ENCODE data around the gene PLEKHB2.
A peak's percentile ranks its signal among the peaks of the same experiment; 100 is the strongest.
"Not testable (repeated sequence)": the region's sequence is repeated elsewhere in the genome, so short reads cannot be mapped to it uniquely, and the experiment has no call there.

Gene PLEKHB2, protein sequence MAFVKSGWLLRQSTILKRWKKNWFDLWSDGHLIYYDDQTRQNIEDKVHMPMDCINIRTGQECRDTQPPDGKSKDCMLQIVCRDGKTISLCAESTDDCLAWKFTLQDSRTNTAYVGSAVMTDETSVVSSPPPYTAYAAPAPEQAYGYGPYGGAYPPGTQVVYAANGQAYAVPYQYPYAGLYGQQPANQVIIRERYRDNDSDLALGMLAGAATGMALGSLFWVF

DNA sequence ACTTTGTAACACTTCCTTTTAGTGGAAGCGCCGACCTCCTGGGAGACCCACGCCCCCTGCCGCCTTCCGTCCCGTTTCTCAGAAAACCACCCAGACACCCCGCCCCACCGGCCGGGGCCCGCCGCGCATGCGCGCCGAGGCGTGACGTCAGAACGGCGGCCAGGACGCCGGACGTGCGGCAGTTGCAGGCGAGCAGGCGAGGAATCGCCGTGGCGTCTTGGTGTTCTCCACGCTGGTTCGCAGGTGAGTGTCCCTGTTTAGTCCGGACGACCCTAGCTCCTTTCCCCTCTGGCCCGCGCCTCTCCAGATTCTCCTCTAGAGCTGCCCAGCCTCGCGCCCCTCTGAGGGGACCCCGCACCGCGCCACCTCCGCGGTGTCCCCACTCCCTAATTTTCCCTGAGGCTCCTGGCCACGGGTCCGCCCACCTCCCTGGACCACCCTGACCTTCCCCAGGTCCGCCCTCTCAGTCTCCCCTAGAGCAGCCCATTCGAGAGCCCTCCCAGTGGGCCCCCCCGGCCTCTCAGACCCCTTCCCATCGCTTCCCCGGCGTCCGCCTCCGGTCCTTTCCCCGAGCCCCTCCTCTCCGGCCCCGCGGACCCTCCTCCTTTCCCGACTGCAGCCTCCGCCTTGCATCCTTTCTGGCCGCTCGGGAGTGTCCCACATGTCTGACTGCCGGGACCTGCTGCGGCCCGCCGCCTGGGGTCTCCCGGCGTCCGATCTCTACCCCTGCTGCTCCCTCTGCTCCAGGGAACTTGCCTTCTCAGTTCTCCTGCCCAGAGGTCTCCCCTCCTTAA, at the start of gene PLEKHB2:
Gene PLEKHB2 (plus strand): TSS at position 181 of the 794 bp plus-strand sequence. CDS start 15,606 bp downstream, outside the sequence.
- peak; percentile 86 for DNase-seq

DNA sequence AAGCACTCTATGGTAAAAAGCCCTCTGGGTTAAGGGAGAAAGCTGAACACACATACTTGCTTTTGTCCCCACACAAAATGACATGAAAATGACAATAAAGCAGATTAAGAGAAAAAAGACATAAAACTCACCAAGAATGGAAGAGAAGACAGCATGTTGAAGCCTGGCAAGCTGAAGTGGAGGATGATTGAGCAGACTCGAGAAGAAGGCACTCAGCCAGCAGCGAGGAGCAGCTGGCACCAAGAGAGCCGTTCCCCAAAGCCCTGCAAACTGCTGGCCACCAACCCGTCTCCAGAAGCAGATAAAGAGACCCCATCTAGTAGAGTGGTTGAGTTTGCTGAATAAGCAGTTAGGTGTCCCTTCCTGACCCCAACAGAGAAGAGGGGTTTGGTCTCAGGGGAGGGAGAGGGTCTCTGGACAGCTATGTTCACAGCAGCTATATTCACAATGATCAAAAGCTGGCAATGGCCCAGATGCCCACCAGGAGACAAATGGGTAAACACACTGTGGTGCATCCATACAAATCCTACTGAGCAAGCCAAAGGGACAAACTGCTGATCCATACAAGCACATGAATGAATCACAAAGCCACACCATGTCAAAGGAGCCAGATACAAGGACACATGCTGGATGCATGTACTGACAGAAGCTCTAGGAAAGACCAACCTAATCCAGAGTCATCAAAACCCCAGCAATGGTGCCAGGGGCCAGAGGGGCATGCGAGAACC, 48.8 kb upstream of the PLEKHB2 start:
- DNase-seq = no peak

DNA sequence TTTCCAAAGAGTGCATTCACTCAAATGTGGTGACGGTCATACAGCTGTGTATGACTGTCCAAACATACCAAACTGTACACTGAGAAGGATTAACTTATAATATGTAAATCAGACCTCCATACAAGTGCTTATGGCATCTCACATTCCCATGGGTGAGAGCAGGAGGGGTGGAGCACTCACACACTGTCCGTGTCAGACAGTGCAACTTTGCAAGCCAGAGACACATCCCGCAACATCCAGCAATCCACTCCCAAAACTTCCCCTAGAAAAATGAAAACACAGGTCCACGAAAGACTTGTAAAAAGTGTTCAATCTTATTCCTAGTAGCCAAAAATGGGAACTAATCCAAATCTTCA, 48.2 kb upstream of the PLEKHB2 start:
- no peak for DNase-seq

DNA sequence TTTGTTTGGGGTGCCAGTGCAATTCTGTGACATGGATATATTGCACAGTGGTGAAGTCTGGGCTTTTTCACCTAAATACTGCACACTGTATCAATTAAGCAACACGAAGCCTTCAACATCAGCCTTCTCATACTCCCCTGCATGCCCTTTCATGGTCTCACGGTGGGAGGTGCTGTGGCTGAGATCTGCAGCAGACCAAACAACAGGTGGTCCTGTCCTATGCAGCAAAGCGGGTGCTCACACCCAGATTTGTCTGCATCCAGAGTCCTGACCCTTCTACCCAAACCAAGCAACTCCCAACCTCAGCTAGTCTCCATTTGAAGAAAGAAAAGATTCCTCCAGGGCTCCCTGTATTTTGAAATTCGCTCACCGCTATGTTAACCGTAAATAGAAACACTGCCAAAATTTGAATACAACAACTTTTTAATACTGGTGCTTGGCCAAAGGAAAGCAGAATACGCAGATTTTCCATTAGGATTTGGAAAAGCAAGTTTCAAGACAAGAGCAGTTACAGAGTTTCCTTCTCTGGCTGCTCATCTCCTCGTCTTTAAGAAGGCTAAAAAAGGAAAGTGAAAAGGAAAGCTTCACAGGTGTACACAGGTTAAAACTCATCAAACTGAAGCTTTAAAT, 46.8 kb upstream of the PLEKHB2 start:
- DNase-seq = no peak

DNA sequence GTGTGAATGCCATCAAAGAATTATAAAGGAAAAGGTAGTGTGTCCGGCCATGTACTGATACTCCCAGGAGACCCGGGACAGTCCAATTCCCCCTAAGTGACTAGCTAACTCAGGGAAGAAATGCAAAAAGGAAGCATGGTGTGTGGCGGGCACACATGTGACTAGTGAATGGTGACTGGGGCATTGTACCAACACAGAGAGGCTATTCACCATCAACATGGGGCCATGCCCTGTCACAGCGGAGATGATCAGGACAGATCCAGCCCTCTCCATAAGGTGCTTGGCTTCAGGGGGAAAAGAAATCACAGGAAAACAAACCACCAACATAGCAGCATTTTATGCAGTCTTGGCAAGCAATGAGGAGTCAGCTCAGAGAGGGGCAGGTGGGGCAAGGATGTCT, 46.2 kb upstream of the PLEKHB2 start:
- DNase-seq = no peak

DNA sequence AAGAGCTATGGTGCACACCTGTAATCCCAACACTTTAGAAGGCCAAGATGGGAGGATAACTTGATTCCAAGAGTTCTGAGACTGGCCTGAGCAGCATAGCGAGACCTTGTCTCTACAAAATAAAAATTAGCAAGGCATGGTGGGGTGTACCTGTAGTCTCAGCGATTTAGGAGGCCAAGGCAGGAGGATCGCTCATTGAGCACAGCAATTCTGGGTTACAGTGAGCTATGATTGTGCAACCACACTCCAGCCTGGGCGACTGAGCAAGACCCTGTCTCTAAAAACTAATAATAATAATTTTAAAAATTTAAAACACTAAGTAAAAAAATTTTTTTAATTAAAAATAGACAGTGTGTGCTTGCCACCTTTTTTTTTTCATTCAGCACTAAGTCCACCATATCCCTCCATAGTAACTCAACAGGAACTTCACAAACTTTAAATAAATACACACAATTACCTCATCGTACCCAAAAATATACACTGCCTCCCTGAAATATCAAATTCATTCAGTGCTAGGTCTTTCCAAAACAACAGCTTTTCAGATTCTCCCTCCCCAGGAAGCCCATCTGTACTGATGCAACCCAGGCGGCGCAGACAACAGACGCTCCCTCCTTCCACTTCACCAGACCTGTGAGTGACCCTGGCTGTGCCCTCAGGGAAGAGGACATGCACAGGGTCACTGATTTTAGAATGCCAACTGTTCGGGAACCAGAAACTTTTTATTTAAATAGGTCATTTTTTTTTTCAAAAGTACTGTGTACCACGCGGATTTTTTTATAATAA, 41.4 kb upstream of the PLEKHB2 start:
- no peak for DNase-seq

DNA sequence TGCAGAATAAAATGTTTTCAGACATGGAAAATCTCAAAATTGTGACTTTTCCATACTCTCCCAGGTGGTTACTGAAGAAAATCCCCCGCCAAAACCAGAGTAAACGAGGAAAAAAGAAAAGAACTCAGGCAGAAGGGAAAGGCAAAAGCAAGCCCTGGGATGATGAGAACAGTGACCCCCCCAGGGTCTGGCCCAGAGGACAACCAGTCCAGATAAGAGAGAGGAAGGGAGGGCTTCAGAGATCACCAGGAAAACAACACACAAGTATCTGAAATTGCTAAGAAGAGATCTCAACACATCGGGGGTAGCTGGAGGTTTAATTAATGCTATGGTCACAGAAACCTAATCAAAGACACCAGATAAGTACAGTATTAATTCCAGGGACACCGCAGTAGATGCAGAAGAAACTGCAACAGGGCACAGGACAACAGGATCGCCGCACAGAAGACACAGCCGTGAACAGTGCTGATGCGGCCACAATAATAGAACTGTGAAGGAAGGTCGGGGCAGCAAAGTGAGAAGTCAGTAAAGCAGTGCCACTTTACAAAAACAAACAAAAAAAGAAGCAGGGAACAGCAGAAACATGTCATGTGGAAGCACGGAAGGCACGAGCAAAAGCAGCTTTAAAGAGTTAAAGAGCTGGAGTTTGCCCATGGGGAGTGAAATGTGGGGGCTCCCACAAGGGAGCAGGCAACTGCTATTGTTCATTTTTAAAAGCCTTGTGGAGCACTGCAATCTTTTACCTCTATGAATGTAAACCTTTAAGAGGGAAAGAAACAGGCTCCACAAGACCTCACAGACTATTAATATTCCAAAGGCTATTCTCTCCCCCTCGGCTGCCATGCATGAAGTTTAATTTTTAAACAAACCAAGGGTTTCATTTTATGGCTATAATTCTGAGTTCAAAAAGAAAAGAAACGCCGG, 40.3 kb upstream of the PLEKHB2 start:
- no peak for DNase-seq

DNA sequence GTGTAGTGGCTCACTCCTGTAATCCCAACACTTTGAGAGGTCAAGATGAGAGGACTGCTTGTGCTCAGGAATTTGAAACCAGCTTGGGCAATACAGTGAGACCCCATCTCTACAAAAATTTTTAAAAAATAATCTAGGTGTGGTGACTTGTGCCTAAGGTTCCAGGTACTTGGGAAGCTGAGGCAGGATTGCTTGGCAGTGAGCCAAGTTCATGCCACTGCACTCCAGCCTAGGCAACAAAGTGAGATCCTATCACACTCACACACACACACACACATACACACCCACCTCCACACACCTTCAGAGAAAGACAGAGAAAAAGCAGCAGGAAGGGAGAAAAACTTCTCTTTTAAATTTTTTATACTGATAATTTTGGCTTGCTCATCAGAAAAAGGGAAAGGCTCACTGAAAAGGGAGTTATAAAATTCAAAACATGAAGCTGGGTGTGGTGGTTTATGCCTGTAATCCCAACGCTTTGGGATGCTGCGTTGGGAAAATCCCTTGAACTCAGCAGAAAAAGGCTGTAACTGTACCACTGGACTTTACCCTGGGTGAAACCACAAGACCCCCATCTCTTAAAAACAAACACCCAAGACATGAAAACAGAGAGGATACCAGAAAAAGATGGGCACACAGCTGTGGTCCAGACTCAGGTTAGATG, 37.5 kb upstream of the PLEKHB2 start:
- DNase-seq = no peak

DNA sequence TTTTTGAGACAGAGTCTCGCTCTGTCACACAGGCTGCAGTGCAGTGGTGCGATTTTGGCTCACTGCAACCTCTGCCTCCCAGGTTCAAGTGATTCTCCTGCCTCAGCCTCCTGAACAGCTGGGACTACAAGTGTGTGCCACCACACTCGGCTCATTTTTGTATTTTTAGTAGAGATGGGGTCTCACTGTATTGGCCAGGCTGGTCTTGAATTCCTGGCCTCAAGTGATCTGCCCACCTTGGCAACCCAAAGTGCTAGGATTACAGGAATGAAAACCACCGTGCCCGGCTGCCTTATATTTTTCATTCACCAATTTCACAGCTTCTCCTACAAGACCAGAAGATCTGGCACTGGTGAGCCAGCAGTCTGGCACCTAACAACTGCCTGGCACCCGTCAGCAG, 37.0 kb upstream of the PLEKHB2 start:
- not testable (repeated sequence) for DNase-seq

DNA sequence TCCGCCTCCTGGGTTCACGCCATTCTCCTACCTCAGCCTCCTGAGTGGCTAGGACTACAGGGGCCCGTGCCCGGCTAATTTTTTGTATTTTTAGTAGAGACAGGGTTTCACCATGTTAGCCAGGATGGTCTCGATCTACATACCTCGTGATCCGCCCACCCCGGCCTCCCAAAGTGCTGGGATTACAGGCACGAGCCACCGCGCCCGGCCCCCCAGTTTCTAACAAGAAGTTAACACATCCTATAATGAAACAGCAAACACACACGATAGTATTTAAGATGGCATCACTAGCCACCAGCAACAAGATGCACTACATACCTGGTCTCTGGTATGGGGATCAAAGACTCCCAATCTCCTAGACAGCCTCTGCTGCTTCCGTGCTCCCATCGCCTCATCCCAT, 29.6 kb upstream of the PLEKHB2 start:
- DNase-seq = not testable (repeated sequence)

DNA sequence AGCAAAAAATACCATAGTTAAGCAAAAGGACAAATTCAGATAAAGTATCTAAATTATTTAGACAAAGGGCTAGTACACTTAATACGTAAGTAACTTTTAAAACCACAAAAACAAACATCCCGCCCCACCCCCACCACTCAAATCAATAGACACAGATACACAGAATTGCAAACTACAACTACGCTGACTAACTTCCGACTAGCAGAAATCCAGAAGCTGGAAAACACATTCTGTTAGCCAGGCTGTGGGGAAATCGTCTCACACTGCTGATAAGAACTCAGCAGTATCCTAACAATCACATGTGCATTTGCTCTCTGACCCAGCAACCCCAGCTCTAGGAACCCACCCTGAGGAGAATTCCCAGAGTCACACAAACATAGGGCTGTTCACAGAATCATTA, 28.4 kb upstream of the PLEKHB2 start:
- DNase-seq = no peak

DNA sequence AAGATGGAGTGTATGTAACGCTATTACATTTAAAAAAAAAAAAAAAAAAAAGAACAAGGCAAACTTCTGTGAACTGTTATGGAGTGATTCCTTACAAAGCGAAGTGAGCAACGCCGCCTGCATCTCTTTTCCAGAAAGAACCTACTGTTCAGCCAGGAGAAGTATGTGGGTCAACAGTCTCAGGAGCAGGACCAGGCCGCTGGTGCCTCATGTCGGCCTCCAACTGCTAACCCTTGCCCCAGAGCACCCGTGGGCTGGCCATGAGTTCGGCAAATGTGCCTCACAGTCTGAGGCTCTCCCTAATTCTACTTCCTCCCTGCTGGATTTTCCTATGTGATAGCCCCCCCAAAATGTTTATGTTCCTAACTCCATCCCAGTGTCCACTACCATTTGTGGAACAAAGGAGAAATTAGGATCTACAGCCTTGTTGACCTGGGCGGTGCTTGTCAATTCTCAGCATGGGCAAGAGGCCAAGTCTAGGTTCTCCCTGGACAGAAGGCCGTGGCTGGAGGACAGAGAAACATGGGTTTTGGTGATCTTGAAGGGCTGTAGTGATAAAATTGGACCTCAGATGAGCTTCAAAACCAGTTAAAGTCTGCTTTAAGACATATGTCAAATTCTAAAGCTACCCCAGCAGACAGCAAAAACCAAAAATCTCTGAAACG, 27.8 kb upstream of the PLEKHB2 start:
- DNase-seq = no peak

DNA sequence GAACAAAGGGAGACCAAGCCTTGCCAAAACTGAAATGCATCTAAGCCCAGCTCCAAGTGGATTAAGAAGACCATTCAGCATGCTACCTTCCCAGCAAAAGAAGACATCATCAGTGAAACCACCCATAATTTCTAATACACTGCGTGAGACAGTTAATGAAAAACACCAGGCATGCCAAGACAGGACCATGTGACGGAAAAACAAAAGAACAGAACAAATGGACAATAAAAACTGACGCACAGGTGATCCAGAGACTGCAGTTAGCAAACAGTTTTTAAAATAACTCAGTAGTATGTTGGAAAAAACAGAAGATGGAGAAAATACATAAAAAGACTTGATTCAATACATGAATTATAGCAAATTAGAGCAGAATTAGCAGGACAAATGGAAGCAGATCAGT, 27.2 kb upstream of the PLEKHB2 start:
- DNase-seq = no peak

DNA sequence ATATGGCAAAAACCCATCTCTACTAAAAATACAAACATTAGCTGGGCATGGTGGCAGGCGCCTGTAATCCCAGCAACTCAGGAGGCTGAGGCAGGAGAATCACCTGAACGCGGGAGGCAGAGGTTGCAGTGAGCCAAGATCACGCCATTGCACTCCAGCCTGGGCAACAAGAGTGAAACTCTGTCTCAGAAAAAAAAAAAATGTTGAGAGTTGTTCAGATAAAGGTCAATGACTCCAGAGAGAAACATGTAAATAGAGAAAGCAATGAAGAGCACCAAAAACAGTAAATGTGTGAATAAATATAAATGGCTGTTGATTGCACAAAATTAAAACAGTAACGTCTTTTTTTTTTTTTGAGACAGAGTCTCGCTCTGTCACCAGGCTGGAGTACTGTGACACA, 25.2 kb upstream of the PLEKHB2 start:
- DNase-seq = not testable (repeated sequence)

DNA sequence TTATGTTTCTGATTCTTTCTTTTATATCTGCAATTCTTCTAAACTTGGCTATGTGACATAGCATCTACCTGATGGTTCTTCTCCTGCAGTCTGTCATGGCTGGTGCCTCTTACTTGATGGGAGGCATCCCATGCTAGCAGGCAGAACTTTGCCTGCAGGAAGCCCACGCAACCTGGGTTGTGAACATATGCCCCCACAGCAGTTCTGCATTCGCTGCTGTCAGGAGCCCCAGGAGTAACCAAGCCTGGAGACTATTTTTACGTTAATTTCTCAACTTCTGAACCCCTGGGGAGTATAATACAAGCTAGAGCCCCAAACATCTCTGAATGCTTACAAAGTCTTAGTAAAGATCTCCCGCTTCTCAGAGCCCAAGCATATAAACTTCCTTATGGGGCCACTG, 23.9 kb upstream of the PLEKHB2 start:
- DNase-seq = no peak

DNA sequence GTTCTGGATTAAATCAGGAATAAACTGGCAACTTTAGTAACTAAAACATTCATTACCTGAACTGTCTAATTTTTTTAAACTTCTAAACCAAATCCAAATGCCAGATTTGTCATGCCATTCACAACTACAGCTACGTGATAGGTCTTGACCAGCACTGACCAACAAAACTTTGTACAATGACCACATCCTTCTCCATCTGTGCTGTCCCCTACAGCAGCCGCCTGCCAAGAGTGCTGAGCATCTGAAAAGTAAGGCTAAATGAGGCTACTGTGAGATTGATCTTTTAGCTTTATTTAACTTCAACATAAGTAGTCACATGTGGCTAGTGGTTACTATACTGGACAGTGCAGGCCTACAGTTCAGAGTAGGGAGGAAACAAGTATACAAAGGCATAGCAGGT, 19.5 kb upstream of the PLEKHB2 start:
- DNase-seq = no peak

DNA sequence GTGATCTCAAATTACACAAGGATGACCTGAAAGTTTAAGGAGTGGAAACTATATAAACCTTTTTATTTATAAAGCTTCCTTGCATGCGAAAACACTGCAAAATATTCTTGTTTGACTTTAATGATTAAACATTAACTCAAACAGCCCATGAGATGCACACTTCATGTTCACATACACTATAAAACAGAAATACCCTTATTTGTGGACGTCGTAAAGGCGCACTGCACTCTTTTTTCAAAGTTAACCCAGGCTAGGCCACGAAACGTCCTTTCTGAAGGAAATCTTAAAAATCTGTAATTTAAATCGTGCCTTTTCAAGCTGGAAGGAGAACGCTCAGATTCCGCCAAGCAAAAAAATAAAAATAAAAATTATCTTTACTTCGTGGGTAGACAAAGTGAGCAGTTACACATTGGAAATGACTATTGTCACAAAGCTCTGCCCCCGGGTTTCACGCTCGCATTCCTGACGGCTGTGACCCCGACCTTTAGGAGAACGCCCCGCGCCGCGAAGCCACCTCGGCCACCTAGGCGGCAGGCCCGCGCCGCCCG, 12.6 kb upstream of the PLEKHB2 start:
- DNase-seq = no peak

DNA sequence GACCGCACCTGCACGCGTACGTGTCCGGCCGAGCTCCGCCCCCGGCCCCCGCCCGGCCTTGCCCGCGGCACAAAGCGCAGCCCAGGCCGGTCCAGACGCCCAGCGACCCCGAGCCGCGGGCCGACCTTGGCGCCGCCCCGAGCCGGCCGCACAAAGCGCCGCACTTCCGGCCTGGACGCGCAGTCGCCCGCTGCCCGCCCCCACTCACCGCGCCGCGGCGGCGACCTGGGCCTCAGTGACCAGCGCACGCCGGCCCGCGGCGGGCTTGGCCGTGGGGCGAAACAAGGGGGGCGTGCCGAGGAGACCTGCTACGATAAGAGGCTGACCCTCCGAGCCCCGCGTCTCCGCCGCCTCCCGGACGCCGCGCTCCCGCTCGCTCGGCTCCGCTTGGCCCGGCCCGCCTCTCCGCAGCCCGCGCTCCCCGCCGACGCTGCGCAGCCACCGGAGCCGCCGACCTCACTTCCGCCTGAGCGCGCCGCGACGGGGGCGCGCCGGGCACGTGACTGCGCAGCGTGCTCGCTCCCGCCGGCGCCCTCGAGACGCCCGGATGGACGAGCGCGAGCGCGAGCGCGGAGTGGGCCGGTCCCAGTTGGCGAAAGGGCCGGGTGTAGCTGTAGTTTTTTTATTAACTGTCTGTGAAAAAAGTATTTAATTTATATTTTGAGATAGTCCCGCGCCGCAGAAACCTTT, 12.0 kb upstream of the PLEKHB2 start, which contains the start of gene FAM168B:
Gene FAM168B (minus strand): TSS at position 455 of the 690 bp plus-strand sequence. CDS start 10,814 bp downstream, outside the sequence.
- DNase-seq = peak; percentile 84

Measured in activated CD4-positive, alpha-beta T cell treated with anti-CD3 and anti-CD28 coated beads for 1 hour (primary cell).